ENCODE data around the gene NT5C3B.

Gene NT5C3B

DNA sequence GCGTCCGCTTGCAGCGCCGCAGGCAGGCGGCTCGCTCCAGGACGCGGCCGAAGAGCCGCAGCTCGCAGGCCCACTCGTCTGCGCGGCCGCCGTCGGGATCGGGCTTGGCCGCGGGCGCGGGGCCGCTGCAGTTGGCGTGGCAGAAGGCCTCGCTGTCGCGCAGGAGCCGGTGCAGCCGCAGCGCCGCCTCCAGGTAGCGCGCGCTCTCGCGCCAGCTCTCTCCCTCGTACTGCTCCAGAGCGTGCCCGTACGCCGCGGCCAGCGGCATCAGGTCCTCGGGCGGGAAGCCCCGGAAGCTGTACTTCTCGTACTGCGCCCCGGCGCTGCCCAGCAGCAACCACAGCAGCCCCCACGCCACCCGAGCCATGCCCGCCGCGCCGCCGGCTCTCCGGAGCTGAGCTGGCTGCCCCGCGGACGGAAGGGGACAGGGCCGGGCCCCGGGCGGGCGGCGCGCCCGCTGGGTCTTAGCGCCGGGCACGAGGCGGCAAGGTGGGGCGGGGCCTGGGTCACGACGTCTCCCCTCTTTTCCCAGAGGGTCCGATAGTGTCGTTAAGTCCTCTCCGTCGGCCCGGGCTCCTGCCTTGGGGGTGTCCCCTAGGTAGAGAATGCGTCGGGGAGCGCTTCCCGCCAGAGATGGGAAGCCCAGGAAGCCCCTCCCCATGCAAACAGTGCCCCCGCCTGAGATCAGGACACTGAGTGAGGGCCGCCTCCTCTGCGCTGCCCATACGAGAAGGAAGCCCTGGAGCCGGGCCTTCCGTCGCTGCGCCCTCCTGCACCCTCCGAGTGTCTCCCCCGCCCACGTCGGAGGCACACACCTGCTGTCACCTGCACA lies 24.3 kb downstream of the NT5C3B start, which contains the start of gene P3H4:
Gene P3H4, minus strand, starts transcription at position 401 of the 832 bp plus-strand sequence. Its CDS starts 34 bp downstream, at position 367.
- H3K9me3 Mint-ChIP-seq, result no peaks in the 10 kb centered on the region
- H3K4me3 Mint-ChIP-seq, result peak within 1 kb of the TSS; percentile 93
- peaks cover 14% of the 10 kb centered on the region for H3K27me3 Mint-ChIP-seq (ENCODE audit: low read depth)
- DNase-seq (ENCODE audit: low spot score), result peak; percentile 78
- H3K36me3 Mint-ChIP-seq (ENCODE audit: low read depth), result no peaks in the 10 kb centered on the region
- peaks cover 15% of the 10 kb centered on the region for H3K4me1 Mint-ChIP-seq (ENCODE audit: low read depth)
- H3K27ac Mint-ChIP-seq, result peak within 1 kb of the TSS; percentile 72

DNA sequence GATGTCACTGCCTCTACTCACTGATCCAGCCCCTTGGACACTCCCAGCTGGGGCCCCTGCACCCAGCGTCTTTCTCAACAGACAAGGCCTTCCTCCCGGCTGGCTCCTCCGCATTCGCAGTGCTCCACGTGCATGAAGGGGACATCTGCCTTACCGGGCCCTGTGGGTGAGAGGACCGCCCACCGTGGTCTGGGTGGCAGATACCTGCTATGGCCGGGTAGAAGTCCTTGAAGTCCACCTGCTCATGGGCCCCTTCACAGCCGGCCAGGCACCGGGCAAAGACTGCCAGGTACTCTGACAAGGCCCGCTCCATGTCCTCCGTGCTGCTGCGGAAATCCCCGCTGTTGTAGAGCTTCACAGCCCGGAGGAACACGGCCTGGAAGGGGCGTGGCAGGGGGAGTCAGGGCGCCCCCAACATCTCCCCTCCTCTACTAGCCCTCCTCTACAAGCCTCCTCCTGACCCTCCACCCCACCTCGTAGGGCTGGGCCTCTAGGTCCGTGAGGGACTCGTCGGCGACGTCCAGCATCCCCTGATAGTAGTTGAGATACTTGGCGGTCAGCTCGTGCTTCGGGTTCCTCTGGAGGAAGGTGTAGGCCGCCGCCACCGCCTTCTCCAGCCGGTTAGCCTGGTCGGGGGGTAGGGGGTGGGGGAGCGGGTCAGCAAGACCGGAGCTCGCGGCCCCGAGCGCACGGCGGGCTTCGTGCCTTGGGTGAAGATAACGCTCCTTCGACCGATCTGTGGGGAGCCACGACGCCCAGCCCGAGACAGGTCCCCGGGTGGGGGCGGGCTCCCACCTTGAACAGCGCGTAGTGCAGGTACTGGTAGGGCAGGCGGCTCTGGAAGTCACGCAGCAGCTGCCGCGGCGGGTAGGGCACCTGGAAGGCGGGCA lies 25.1 kb downstream of the NT5C3B start:
- H3K27me3 Mint-ChIP-seq (ENCODE audit: low read depth), result peaks cover 14% of the 10 kb centered on the region
- H3K4me1 Mint-ChIP-seq (ENCODE audit: low read depth), result peaks cover 15% of the 10 kb centered on the region
- H3K9me3 Mint-ChIP-seq, result no peaks in the 10 kb centered on the region
- DNase-seq (ENCODE audit: low spot score), result no peak
- H3K27ac Mint-ChIP-seq, result no peak overlapping the region
- H3K4me3 Mint-ChIP-seq, result peak overlapping the region; percentile 71
- H3K36me3 Mint-ChIP-seq (ENCODE audit: low read depth), result no peaks in the 10 kb centered on the region

DNA sequence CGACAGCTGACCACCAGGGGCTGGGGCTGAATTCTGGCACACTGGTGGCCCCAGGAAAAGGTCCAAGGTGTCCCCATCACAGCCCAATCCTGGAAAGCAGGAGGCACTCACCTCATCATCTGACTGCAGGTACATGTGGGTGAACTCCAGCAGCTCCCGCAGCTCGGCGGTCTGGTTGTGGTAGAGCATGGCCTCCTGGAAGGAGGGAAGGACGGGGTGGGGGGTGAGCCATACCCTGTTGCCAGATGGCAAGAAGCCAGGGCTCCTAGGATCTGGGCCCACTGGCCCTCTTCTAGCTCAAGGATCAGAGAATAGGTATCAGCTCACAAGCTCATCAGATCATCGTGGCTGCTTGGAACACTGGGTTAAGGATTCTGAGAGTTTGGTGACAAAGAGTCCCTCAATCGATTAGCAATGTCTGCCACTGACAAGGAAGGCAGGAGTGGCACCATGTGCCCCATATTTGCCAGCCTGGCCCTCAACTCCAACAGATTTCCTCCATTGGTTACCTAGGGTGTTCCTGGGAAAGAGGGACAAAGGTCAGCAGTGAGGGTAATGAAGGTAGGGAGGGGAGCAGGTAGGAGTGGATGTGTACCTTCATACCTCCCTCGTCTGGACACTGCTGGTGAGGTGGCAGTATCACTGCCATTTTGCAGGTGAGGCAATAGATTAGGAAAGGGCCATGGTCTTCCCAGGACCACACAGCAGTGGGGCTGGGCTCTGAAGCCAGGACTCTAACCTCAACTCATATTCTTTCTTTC lies 29.2 kb downstream of the NT5C3B start:
- Mint-ChIP-seq H3K4me3 (no peak overlapping the region), H3K27me3 (ENCODE audit: low read depth) (peaks cover 3% of the 10 kb centered on the region), H3K9me3 (no peaks in the 10 kb centered on the region), H3K36me3 (ENCODE audit: low read depth) (no peaks in the 10 kb centered on the region), H3K27ac (no peak overlapping the region), H3K4me1 (ENCODE audit: low read depth) (peaks cover 8% of the 10 kb centered on the region)
- no peak for DNase-seq (ENCODE audit: low spot score)

DNA sequence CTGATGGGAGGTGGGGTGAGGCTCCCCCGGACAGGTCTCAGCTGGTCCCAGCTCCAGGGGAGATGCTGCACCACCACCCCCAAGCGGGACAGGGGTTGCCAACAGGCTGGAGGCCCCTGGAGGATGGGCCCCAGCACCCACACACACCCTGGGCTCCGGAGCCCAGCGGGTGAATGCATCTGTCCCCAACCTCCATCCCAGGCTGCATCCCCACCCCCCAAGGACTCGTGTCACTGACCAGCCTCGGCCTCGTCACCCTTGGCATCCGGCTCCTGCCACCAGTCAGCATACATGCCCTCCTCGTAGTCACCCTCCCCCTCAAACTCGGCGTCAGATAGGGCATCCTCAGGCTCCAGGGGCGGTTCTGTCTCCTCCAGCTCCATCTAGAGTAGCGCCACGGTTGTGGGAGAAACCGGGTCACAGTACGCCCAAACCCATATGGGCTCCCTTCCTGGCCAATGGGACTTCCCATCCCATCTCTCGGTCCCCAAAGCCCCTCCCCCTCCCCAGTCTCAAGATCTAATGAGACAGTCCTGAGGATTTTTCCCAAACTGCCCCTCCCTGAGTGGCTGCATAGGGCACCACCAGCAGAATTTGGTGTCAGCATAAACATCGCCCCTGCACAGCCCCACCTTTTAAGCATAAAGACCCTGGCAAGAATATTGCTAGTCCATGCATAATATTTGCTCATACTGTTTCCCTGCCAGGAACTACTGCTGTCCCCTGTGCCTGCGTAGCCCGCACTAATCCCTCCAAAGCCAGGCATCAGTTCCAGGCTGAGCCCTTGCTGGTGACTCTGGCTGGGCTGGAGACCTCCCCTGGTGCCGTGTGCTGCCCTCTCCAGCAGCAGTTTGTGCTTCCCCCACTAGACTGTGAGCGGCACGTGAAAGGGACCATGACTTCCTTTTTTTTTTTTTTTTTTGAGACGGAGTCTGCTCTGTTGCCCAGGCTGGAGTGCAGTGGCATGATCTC lies 32.7 kb downstream of the NT5C3B start:
- peaks cover 4% of the 10 kb centered on the region for H3K4me1 Mint-ChIP-seq (ENCODE audit: low read depth)
- H3K36me3 Mint-ChIP-seq (ENCODE audit: low read depth), result no peaks in the 10 kb centered on the region
- DNase-seq (ENCODE audit: low spot score), result no peak
- no peaks in the 10 kb centered on the region for H3K27me3 Mint-ChIP-seq (ENCODE audit: low read depth)
- H3K4me3 Mint-ChIP-seq, result no peak overlapping the region
- H3K9me3 Mint-ChIP-seq, result no peaks in the 10 kb centered on the region
- no peak overlapping the region for H3K27ac Mint-ChIP-seq

DNA sequence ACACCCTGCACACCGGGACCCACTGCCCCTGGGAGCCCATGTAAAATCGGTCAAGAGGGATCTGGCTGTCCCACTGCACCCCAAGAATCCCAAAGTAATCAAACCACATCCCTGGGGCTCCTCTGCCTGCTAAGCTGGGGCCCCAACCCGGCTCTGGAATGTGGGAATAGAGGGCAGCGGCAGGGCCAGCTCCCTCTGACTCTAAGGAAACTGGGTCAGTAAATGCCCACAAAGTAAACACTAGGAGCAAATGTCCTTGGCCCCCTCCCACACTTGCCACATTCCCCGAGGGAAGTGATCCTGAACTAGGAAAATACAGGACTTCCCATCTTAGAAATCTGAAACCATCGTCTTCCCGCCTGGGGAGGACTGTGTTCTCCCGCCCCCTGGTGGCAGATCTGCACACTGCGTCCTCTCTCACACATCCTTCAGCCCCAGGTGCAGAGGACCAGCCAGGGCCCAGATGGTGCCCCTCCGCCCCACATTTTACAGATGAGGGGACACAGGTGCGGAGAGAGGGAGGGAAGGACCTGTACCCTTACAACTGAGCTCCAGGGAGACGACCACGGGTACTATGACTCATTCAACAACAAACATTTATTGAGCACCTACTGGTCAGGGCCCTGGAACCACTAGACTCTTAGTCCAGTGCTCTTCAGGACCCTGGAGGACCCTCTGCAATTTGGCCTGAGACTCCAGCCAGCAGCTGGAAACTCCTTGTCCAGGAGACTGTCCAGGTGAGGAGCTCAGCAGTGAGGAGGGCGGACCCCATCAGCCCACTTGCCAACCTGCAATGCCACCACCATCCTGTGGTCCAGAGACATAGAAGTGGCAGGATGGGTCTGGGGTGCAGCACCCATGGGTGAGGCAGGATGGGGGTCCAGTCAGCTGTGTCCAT lies 34.4 kb downstream of the NT5C3B start:
- no peaks in the 10 kb centered on the region for H3K36me3 Mint-ChIP-seq (ENCODE audit: low read depth)
- peaks cover 4% of the 10 kb centered on the region for H3K4me1 Mint-ChIP-seq (ENCODE audit: low read depth)
- no peaks in the 10 kb centered on the region for H3K9me3 Mint-ChIP-seq
- H3K27me3 Mint-ChIP-seq (ENCODE audit: low read depth), result no peaks in the 10 kb centered on the region
- DNase-seq (ENCODE audit: low spot score), result peak; percentile 52
- H3K27ac Mint-ChIP-seq, result no peak overlapping the region
- H3K4me3 Mint-ChIP-seq, result no peak overlapping the region

DNA sequence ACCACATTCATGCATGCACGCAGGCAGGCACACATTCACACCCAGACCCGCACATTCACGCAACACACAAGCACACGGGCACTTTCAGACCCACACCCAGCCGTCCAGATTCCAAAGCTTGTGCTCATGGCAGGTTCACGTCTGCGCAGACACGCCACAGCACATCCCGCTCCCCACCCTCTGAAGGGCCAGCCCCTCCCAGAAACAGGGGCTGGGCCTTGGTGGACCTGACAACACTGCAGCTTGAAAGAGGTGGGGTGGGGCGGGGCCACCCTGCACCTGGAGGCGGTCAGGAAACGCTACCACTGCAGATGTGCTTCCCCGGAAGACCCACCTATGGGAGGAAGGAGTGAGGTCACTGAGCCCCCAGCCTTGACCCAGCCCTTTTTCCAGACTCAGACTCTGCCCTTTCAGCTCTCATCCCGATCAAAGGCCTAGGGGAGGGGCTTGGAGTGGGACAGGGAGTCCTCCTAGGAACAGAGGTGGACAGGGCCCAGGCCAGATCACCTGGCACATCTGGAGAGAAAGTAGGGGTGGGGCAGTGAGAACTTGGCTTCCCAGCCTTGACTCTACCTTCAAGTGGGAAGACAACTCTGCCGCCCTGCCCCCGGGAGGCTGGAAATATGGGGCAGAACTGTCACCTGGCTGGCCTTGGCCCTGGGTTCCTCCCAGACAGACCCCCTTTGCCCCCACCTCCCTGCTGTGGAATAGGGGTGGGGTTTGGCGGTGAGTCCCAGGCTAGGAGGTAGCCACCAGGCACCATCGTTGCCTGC lies 35.2 kb downstream of the NT5C3B start:
- no peak for DNase-seq (ENCODE audit: low spot score)
- Mint-ChIP-seq H3K27me3 (ENCODE audit: low read depth) (no peaks in the 10 kb centered on the region), H3K9me3 (no peaks in the 10 kb centered on the region), H3K4me1 (ENCODE audit: low read depth) (peaks cover 4% of the 10 kb centered on the region), H3K27ac (no peak overlapping the region), H3K4me3 (no peak overlapping the region), H3K36me3 (ENCODE audit: low read depth) (no peaks in the 10 kb centered on the region)

DNA sequence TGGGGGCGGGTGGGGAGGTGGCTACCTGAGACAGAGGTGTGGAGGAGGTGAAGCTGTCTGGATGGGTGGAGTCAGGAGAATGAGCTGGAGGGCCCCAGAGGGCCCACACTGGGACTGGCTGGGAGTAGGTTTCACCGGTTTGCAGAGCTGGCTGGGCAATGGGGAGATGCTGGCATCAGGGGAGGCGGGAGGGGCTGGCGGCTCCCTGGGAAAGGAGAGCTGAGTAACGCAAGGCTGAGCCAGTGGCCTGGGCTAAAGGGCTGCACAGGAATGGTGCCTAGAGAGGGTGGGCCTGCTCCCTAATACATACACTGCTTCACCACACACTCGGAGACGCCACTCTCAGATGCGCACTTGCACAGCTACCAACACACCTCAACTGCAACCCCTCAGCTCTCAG lies 36.7 kb downstream of the NT5C3B start:
- Mint-ChIP-seq H3K36me3 (ENCODE audit: low read depth) (no peaks in the 10 kb centered on the region), H3K9me3 (no peaks in the 10 kb centered on the region), H3K4me3 (no peak overlapping the region), H3K4me1 (ENCODE audit: low read depth) (peaks cover 4% of the 10 kb centered on the region), H3K27me3 (ENCODE audit: low read depth) (no peaks in the 10 kb centered on the region), H3K27ac (no peak overlapping the region)
- no peak for DNase-seq (ENCODE audit: low spot score)

DNA sequence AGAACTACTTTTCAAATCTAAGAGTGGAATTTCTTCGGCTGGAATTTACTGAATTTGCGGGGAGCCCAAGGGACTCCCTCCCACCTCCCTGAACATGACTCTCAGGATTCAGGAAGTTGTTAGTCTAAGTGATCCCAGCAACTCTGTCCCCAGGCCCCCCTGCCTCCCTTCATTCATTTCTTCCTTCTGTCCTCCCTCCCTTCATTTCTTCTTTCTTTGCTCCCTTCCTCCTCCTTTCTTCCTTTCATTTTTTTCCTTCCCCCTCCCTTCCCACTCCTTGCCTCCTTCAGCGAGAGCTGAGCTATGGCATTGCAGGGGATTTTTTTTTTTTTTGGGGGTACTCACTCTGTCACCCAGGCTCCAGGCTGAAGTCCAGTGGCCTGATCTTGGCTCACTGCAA lies 38.7 kb downstream of the NT5C3B start:
- no peak overlapping the region for H3K27ac Mint-ChIP-seq
- H3K4me3 Mint-ChIP-seq, result no peak overlapping the region
- DNase-seq (ENCODE audit: low spot score), result no peak

DNA sequence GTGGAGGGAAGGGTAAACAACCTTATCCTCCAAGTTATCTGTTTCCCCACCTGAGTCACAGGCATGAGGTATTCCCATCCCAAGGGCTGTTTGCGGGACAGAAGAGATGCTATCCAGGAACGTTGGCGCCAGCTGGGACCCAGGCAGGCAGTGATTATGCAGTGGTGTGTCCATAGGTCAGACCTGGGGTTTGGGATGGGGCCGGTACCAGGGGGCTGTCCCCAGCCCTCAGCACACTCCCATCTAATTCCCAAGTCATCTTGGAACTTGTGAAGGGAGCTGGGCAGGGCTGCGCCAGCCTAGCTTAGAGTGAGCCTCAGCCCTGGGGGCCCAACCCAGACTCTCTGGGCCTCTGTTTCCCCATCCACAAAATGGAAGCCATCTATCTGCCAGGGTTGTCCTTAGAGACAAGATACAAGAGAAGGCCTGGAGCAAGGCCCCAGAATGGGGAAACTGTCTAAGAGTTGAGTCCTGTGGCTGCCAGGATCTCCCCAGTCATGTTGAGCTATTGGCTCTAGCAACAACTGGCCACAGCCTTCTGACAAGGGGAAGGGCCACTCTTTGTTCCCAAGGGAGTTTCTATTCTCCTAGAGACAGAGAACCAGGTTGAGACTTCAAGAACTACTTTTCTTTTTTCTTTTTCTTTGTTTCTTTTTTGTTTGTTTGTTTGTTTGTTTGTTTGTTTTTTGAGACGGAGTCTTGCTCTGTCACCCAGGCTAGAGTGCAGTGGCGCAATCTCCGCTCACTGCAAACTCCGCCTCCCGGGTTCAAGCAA lies 39.7 kb downstream of the NT5C3B start:
- DNase-seq (ENCODE audit: low spot score), result no peak
- H3K36me3 Mint-ChIP-seq (ENCODE audit: low read depth), result no peaks in the 10 kb centered on the region

More for the DNA sequence above, 38.7 kb downstream of the NT5C3B start:
- Mint-ChIP-seq H3K9me3 (no peaks in the 10 kb centered on the region), H3K4me1 (ENCODE audit: low read depth) (peaks cover 4% of the 10 kb centered on the region), H3K36me3 (ENCODE audit: low read depth) (no peaks in the 10 kb centered on the region), H3K27me3 (ENCODE audit: low read depth) (no peaks in the 10 kb centered on the region)

DNA sequence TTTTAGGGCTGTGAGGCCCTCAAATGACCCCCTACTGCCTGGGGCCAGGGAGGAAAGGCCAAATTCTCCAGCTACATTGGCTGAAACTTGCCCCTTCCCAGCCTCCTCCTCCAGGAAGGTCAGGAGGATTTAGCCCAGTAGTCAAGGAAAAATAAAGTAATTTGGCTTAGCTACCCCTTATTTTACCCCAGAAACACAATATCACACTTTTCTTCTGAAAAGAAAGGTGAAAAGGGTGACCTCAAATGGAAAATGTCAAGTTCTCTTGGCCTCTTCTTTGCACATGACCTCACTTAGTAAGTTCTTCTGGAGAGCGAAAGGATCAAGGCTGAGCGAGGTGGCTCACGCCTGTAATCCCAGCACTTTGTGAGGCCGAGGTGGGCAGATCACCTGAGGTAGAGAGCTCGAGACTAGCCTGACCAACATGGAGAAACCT lies 41.5 kb downstream of the NT5C3B start:
- H3K27ac Mint-ChIP-seq, result no peak overlapping the region
- H3K9me3 Mint-ChIP-seq, result no peaks in the 10 kb centered on the region
- peaks cover 1% of the 10 kb centered on the region for H3K4me1 Mint-ChIP-seq (ENCODE audit: low read depth)
- H3K4me3 Mint-ChIP-seq, result no peak overlapping the region
- peaks cover 3% of the 10 kb centered on the region for H3K27me3 Mint-ChIP-seq (ENCODE audit: low read depth)
- H3K36me3 Mint-ChIP-seq (ENCODE audit: low read depth), result no peaks in the 10 kb centered on the region
- DNase-seq (ENCODE audit: low spot score), result no peak

More for the DNA sequence above, 39.7 kb downstream of the NT5C3B start:
- Mint-ChIP-seq H3K27ac (no peak overlapping the region), H3K9me3 (no peaks in the 10 kb centered on the region), H3K4me3 (no peak overlapping the region), H3K27me3 (ENCODE audit: low read depth) (no peaks in the 10 kb centered on the region), H3K4me1 (ENCODE audit: low read depth) (no peaks in the 10 kb centered on the region)

Measured in T-helper 2 cell treated with Interferon-gamma antibody and Interleukin-4, amounts not matched to agents 5 μg/mL and 100 μg/mL, for 36 hours (primary cell).